Ureter (tissue), 1 donor: ENCODE results near the gene MYLIP. TPM values are rescaled to one million over a fixed set of nuclear protein-coding genes. Genes with fewer than 3 reads are reported as not detected.
"Not testable (repeated sequence)": the region's sequence is repeated elsewhere in the genome, so short reads cannot be mapped to it uniquely, and the experiment has no call there.

Source experiments
- DNase-seq: peaks from one replicate; pipeline ENCODE4 v3.0.0-alpha.2; 2020; ENCODE audit warnings: low spot score
- total RNA-seq: library from RNA; stranded (reverse); gene quantifications from one replicate; pipeline ENCODE4 v1.2.4, GENCODE V29; 2023
- donor health status: DM: yes; HTN: yes; CAD: no.

Gene MYLIP
- total RNA-seq, 1 donor from 2014 or later = 53.1 TPM

DNA sequence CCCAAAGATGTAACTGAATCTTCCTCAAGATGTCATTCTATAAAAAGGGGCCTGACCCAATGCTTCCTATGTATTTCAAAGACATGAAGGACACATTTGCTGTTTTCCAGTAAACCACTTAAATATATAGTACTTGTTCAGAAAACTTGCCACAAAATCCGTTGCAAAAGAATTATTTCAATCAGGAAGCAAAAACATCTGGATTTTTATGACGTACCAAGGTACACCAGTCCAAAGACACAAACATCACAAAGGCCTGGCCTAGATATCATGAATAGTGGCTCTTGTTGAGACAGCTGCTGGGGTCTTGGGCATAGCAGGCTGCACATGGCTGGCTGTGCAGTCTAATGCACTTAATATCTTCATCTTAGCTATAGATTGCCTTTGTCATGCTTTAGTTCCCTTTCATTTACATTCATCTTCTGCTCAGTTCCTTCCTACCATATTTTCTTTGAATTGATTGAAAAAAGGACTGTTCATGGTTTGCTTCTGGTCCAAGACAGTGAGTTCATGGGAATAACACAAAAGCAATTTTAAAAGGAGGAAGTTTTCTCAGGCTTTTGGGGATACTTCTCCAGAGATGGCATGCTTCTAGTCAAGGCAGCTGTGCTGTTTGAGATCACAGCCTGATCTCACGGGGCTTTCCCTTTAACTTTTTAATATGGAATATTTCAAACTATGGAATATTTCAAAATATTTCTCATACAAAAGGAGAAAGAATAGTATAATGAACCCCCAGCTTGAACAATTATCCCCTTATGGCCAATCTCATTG lies 44.5 kb downstream of the MYLIP start:
- no peak for DNase-seq

DNA sequence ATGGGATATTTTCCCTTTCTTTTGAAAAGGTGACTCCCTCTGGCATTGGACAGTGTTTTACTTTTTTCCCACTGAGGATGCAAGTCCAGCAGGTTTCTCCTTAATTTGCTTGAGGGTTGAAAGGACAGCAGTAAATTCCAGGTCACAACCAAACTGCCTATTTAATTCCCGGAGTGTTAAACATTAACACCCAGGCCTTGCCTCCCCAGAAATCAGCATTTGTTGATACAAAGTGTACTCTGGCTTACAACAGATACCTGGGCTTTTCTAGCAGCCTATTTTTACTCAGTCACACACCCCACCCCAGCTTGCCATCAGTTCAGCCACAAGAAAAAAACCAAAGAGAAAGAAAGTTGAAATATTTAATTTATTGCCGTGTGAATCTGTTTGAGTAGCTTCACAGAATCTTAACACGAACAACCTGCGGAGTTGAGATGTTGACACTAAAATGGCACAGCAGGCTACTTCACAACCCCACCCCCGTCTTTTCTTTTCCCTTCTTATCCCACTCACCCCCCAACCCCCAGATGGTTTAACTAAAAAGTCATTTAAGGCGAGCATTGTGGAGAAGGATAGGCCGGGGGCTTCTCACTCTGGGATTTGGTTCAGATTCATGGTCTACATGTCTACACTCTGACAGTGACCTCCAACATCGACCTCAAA lies 45.7 kb downstream of the MYLIP start:
- no peak for DNase-seq

DNA sequence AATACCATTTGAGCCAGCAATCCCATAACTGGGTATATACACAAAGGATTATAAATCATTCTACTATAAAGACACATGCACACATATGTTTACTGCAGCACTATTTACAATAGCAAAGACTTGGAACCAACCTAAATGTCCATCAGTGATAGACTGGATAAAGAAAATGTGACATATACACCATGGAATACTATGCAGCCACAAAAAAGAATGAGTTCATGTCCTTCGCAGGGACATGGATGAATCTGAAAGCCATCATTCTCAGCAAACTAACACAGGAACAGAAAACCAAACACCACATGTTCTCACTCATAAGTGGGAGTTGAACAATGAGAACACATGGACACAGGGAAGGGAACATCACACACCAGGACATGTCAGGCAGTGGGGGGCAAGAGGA lies 47.7 kb downstream of the MYLIP start:
- DNase-seq = not testable (repeated sequence)

DNA sequence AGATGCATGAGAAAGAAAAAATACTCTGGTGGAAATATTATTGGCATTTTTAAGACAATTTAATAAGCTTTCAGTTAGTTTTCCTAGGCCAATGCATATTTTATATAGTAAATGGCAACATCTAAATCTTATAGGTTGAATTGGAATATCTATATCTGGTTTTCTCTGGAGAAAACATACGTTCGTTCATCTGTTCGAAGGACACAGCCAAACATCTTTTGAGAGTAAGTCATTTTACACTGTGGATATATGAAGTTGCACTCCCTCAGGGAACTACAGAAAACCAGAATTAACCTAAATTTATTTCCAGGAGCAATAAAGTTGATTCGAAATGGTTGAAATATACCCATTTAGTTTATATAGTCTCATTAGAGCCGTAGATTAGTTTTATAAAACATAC lies 49.0 kb downstream of the MYLIP start:
- no peak for DNase-seq

DNA sequence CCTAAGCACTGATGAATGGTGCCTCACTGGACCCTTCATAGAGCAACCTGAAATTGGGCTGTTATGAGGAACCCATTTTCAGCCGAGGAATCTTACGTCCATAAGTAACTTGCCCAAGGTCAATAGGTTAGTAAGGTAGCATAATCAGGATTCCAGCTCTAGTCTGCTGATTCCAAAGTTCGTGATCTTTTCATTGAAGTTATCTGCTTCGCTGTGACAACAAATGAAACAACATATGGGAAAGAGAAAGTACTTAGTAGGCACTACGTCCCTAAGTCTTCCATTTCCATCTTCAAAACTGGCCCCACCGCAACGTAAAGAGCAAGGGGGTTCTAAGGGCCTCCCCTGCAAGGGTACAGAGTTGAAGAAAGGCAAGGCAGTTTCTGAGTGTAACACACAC lies 49.5 kb downstream of the MYLIP start:
- DNase-seq = no peak

DNA sequence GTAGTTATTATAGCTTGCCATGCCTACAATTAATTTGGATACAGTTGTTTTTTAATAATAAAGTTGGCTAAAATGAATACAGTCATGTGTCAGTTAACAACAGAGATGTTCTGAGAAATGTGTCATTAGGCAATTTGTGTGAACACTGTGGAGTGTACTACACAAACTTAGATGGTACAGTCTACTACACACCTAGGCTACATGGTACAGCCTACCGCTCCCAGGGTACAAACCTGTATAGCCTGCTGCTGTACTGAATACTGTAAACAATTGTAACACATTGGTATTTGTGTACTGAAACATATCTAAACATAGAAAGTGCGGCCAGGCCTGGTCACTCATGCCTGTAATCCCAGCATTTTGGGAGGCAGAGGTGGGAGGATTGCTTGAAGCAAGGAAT lies 50.2 kb downstream of the MYLIP start:
- no peak for DNase-seq

DNA sequence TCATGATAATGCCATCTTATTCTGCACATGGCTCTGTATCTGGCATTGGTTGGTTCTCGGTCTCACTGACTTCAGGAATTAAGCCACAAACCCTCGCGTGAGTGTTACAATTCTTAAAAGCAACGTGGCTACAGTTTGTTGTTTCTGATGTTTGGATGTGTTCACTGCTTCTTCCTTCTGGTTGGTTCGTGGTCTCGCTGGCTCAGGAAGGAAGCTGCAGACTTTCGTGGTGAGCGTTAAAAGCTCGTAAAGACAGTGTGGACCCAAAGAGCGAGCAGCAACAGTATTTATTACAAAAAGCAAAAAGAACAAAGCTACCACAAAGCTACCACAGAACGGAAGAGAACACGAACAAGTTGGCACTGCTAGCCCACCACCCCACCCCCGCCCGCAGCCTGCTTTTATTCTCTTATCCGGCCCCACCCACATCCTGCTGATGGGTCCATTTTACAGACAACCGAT lies 51.1 kb downstream of the MYLIP start:
- no peak for DNase-seq

DNA sequence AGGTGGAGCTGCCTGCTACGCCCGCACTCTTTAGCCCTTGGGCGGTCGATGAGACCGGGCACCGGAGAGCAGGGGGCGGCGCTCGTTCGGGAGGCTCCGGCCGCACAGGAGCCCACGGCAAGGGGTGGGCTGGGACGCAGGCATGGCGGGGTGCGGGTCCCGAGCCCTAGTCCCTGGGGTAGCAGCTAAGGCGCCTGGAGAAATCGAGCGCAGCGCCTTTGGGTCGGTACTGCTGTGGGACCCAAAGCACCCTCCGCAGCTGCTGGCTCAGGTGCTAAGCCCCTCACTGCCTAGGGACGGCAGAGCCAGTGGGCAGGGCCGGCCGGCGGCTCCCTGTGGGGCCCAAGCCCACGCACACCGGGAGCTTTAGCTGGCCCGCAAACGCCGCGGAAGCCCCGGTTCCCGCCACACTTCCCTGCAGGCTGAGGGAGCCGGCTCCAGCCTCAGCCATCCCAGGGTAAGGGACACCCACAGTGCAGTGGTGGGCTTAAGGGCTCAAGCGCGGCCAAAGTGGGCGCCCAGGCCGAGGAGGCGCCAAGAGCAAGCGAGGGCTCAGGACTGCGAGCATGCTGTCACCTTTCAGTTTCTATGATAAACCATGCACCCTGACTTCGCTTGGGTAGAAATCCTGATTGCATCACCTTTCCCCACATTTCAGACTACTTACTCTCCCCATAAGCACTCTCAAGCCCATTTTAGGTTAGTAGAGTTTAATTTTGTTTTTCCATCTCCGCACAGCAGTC lies 52.0 kb downstream of the MYLIP start:
- no peak for DNase-seq

DNA sequence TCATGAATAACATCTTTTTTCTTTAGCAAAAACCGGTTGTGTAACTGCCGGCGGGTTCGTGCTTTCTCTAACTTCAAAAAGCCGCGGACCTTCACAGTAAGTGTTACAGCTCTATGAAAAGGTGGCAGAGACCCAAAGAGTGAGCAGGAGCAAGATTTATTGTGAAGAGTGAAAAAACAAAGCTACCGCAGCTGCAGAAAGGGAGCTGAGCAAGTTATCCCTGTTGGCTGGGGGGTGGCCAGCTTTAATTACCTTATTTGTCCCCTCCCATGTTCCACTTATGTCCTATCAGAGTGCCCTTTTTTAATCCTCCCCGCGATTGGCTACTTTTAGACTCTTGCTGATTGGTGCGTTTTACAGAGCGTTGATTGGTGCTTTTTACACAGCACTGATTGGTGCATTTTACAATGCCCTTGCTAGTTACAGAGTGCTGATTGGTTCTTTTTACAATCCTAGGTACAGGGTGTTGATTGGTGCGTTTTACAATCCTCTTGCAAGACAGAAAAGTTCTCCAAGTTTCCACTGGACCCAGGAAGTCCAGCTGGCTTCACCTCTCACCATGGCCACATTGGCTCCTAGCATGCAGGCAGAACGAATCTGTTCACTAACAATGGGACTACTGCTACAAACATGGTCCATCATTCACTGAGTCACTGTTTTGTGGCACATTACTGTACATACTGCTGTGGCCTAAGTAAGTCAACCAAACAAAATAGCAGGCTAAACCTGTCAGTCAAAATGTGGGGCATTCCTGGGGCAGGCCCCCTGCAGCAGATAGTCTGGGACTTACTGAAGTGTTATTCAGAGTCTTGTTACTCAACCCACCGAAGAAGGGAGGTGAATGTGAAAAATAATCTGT lies 52.8 kb downstream of the MYLIP start:
- no peak for DNase-seq

DNA sequence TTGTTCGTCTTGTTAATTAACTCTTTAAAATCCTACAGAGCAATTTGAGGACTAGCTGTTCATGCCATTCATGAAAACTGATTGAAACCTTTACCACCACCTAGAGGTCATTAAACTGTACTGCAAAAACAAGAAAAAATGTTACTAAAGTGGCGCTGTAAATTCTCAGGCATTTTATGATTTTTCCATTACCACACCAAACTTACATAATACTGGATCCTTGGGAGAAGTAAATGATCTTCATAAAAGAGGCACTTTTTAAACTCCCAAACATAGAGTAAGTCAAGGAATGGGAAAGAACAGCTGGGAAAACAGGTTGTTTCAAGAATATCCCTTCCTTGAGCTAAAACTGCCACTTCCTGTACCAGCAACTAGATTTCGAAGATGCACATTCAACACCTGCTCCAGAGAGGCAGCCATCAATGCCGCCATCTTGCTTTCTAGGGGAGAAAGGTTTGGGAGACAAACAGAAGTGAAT lies 54.3 kb downstream of the MYLIP start:
- DNase-seq = no peak

DNA sequence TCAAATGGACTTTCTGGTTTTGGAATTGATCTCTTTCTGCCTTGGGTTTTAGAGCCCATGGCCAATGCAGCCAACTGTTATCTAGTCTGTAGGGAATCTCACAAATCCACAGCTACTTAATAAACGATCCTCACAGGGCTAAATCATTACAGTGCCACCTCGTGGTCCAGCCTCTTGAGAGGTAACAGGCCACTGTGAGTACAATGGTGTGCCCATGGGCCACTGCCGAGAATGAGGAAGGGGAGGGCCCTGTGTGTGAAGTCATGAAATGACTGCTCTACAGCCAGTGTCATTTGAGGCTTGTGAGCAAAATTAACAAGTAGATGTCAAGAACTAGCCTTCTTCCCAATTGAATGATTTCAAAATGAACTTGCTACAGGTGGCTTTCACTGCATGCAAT lies 55.2 kb downstream of the MYLIP start:
- DNase-seq = no peak

DNA sequence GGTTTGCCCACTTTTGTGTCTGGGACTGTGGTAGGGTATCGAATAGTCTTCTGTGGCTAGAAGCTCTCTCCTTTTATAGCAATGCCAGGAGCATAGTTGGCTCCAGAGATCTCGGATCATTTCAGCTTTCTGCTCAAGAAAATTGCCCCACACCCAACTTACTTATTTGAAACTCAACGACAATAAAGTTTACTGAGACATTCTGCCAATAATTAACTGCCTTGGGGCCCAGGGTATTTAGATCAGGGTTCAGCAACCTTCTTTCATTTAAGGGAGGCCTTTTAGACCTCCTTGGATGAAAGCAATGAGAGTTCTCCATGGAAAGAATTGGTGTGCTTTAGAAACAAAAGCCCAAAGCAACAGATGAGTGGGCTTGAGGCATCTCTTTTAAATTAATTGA lies 55.7 kb downstream of the MYLIP start:
- no peak for DNase-seq

DNA sequence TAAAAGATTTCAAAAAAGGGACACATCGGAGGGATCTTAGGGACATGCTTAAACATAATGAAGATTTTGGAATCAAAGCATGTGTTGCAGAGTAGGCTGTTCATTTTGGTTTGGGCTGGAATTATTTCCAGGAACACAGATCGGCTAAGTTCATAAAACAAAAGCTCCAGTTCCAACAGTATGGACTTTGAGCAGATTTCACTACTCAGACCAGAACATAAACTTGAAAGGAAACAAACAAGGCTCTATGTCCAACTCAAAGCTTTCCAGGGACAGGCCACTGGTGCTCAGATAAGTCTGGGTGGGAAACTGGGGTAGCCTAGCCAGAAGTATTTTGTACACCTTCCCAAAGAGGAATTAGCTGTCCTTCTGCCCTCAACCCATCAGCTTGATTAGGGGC lies 58.3 kb downstream of the MYLIP start:
- DNase-seq = no peak

DNA sequence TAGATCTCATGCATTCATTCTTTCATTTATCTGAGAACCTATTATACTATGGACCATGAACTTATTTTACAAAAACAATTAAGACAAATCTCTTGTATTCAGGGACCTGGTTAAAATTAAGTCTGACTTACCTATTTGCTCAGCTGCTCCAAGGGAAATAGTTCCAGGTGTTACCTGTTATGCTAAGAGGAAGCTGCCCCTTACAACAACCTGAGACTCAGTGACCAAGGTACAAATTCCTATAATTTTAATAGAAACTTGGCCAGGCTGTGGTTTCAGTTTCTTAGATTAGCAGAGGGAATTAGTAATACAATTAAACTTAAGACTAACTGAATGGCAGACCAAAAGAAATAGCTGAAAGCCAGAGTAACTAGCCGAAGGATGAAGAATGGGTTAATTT lies 61.3 kb downstream of the MYLIP start:
- no peak for DNase-seq

DNA sequence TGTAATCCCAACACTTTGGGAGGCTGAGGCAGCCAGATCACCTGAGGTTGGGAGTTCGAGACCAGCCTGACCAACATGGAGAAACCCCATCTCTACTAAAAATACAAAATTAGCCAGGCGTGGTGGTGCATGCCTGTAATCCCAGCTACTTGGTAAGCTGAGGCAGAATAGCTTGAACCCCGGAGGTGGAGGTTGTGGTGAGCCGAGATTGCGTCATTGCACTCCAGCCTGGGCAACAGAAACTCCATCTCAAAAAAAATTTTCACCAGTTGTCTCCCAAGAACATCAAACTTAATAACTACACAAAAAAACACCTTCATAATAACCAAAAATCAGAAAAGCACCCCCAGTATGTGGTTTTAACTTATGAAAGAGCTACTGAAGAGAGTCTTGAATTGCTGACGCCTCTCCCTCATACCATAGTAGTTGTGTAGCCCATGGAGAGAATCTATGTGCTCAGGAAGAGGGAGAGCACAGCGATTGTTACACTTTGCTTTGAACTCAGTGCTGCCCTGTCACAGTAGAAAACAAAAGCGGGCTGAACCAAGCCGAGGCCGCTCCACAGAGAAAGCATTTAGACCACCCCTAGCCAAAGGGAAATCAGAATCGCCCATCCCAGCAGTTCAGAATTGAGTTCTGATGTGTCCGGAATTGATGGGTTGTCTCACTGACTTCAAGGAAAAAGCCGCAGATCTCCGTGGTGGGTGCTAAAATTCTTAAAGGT lies 67.5 kb downstream of the MYLIP start:
- no peak for DNase-seq

DNA sequence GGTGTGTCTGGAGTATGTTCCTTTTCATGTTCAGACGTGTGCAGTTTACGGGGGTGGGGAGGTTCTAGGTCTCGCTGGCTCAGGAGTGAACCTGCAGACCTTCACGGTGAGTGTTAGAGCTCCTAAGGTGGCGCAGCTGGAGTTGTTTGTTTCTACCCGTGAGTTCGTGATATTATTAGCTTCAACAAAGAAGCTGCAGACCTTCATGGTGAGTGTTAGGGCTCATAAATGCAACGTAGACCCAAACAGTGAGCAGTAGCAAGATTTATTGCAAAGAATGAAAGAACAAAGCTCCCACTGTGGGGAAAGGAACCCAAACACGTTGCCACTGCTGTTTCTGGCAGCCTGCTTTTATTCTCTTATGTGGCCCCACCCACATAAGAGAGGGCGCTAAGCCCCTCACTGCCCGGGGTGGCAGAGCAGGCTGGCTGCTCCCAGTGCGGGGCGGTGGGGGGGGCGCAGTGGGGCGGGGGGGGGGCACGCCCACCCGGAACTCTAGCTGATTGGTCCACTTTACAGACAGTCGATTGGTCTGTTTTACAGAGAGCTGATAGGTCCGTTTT lies 68.2 kb downstream of the MYLIP start:
- DNase-seq = no peak
